PC-9 (cell line): ENCODE data around the gene ANKS4B. TPM values are rescaled to one million over a fixed set of nuclear protein-coding genes. Genes with fewer than 3 reads are reported as not detected.

ENCODE experiments used
- BruUV-seq: library from RNA; stranded (reverse); fragments of 400-500 nt; replicated peaks from 2 replicates; lab custom pipeline; 2021; lab: Mats Ljungman, UMichigan
- CTCF ChIA-PET: fragments of 300-600 bp; sonication (Branson Sonifier 250); formaldehyde crosslinking; loops from one replicate; lab custom pipeline; 2022; ENCODE audit warnings: antibody characterized with exemption; lab: Charles Lee
- POLR2A ChIA-PET: fragments of 300-600 bp; sonication (Branson Sonifier 250); formaldehyde crosslinking; loops from one replicate; lab custom pipeline; 2022; ENCODE audit warnings: antibody characterized with exemption; ENCODE audit not compliant: unreplicated experiment; lab: Charles Lee
- DNase-seq, 2 experiments: peaks; one replicate each; pipeline versions ENCODE4 v3.0.0 to v3.0.0-alpha.2; 2015 to 2022; ENCODE audit warnings: mixed read lengths in 1 of 2
- H2AFZ ChIP-seq: fragments of 200-600 bp; sonication (generic); 2 replicates; pipeline ENCODE4 v1.8.1; 2017; ENCODE audit warnings: antibody characterized with exemption
- H3F3A ChIP-seq: fragments of 200-600 bp; sonication (generic); 2 replicates; pipeline ENCODE4 v1.8.1; 2017; ENCODE audit warnings: antibody characterized with exemption, mild to moderate bottlenecking, low read depth; ENCODE audit not compliant: insufficient read depth
- H3K27ac ChIP-seq: fragments of 200-600 bp; sonication (generic); 2 replicates; pipeline ENCODE4 v1.6.1; 2016; ENCODE audit warnings: mixed run types
- H3K27me3 ChIP-seq: fragments of 200-600 bp; sonication (generic); 2 replicates; pipeline ENCODE4 v1.6.1; 2016; ENCODE audit warnings: low read depth, mixed run types; ENCODE audit not compliant: insufficient read depth
- H3K36me3 ChIP-seq: fragments of 200-600 bp; sonication (generic); 2 replicates; pipeline ENCODE4 v1.6.1; 2016; ENCODE audit warnings: low read depth, mixed run types
- H3K4me1 ChIP-seq: fragments of 200-600 bp; sonication (generic); replicated peaks from 2 replicates; pipeline ENCODE4 v1.6.1; 2016; ENCODE audit warnings: mixed run types; ENCODE audit not compliant: insufficient read depth
- H3K4me2 ChIP-seq: fragments of 200-600 bp; sonication (generic); 2 replicates; pipeline ENCODE4 v1.6.1; 2017; ENCODE audit warnings: mixed run types
- H3K4me3 ChIP-seq: fragments of 200-600 bp; sonication (generic); 2 replicates; pipeline ENCODE4 v1.6.1; 2016; ENCODE audit warnings: mixed run types
- H3K79me2 ChIP-seq: fragments of 200-600 bp; sonication (generic); 2 replicates; pipeline ENCODE4 v1.6.1; 2017; ENCODE audit warnings: low read depth, mixed run types
- H3K9me2 ChIP-seq: fragments of 200-600 bp; sonication (generic); 2 replicates; pipeline ENCODE4 v1.8.1; 2017; ENCODE audit warnings: mild to moderate bottlenecking; ENCODE audit not compliant: insufficient read depth
- H3K9me3 ChIP-seq: fragments of 200-600 bp; sonication (generic); 2 replicates; pipeline ENCODE4 v1.8.1; 2016; ENCODE audit warnings: low read depth; ENCODE audit not compliant: insufficient read depth
- H4K20me1 ChIP-seq: fragments of 200-600 bp; sonication (generic); 2 replicates; pipeline ENCODE4 v1.8.1; 2017; ENCODE audit not compliant: insufficient read depth
- EZH2 ChIP-seq: fragments of 200-600 bp; sonication (generic); IDR thresholded peaks from 2 replicates; pipeline ENCODE4 v1.8.0; 2017; ENCODE audit warnings: antibody characterized with exemption, low read depth
- intact Hi-C: fragments of 100-400 bp; cut with micrococcal nuclease; formaldehyde crosslinking; loops from one replicate; pipeline ENCODE4 v1.10.0; 2022; ENCODE audit not compliant: unreplicated experiment
- total RNA-seq: library from RNA; stranded (reverse); gene quantifications from 2 replicates; pipeline ENCODE4 v1.2.3, GENCODE V29; 2021
- TF ChIP-seq, protein P1 (sequence below): fragments of 200-600 bp; sonication (generic); conservative IDR thresholded peaks from 2 replicates; pipeline ENCODE4 v1.6.1; 2017; ENCODE audit warnings: mixed run types, antibody characterized with exemption, mild to moderate bottlenecking, moderate library complexity

The ANKS4B gene
- total RNA-seq, 1 experiment from 2014 or later: not detected

DNA sequence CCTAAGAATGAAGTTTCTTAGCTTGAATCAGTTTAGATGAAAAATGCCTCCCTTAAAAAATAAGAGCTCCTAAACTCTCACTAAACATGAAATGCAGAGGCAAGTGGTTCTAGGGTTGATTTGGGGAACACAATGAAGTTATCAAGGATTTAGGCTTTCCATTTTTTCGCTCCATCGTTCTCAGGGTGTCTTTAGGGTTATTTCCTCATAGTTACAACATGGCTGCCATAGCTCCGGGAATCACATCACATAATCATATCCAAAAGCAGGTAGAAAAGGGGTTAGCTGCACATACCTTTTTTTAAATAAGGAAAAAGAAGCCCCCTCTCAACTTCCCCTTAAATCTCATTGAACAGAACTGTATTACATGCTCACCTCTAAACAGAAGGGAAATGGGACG lies 43.5 kb upstream of the ANKS4B start:
- Histone ChIP-seq H3K4me3 (no peak overlapping the region), H3K9me3 (no peaks in the 10 kb centered on the region), H4K20me1 (no peaks in the 10 kb centered on the region), H3F3A (no peaks in the 10 kb centered on the region; the same call in 1 of the 2 replicates), H3K79me2 (no peaks in the 10 kb centered on the region), H3K27ac (no peak overlapping the region), H2AFZ (no peak overlapping the region), H3K9me2 (no peaks in the 10 kb centered on the region), H3K36me3 (no peaks in the 10 kb centered on the region), H3K4me2 (no peak overlapping the region), H3K27me3 (peaks cover 16% of the 10 kb centered on the region), H3K4me1 (peaks cover 11% of the 10 kb centered on the region; the same call in 1 of the 2 replicates)
- CTCF ChIA-PET: interaction anchor here (0.6 kb wide), 1 partner anchor 31 kb away, joined by 3 read pairs; no protein-coding TSS in a partner anchor
- intact Hi-C loops: no loop called here
- BruUV-seq: no TSS peak
- POLR2A ChIA-PET: no interaction called here
- DNase-seq: no peak
- TF ChIP-seq, protein P1, sequence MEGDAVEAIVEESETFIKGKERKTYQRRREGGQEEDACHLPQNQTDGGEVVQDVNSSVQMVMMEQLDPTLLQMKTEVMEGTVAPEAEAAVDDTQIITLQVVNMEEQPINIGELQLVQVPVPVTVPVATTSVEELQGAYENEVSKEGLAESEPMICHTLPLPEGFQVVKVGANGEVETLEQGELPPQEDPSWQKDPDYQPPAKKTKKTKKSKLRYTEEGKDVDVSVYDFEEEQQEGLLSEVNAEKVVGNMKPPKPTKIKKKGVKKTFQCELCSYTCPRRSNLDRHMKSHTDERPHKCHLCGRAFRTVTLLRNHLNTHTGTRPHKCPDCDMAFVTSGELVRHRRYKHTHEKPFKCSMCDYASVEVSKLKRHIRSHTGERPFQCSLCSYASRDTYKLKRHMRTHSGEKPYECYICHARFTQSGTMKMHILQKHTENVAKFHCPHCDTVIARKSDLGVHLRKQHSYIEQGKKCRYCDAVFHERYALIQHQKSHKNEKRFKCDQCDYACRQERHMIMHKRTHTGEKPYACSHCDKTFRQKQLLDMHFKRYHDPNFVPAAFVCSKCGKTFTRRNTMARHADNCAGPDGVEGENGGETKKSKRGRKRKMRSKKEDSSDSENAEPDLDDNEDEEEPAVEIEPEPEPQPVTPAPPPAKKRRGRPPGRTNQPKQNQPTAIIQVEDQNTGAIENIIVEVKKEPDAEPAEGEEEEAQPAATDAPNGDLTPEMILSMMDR: no peak
- no peak for TF ChIP-seq EZH2

DNA sequence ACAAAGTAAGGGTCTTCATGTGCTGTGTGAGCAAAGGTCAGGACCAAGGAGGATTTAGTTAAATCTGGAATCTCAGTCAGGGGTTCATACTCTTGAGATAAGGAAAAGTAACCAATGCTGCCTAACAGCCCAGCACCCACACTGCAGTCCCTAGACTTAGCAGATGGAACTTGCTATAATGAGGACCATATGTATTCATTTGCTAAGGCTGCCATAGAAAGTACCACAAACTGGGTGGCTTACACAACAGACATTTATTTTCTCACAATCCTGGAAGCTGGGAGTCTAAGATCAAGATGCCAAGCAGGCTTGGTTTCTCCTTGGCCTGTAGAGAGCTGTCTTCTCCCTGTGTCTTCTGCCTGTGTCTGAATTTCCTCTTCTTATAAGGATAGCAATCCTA lies 42.9 kb upstream of the ANKS4B start:
- H3K36me3 ChIP-seq: no peaks in the 10 kb centered on the region
- peaks cover 11% of the 10 kb centered on the region; the same call in 1 of the 2 replicates for H3K4me1 ChIP-seq
- H3K79me2 ChIP-seq: no peaks in the 10 kb centered on the region
- H4K20me1 ChIP-seq: no peaks in the 10 kb centered on the region
- intact Hi-C loops: no loop called here
- H3K4me2 ChIP-seq: no peak overlapping the region
- H3K27me3 ChIP-seq: peaks cover 22% of the 10 kb centered on the region
- TF ChIP-seq, protein P1: no peak
- TF ChIP-seq EZH2: no peak
- no peak overlapping the region for H3K4me3 ChIP-seq
- BruUV-seq: no TSS peak
- no peak for DNase-seq
- CTCF ChIA-PET: interaction anchor here (0.7 kb wide), 1 partner anchor 45 kb away, joined by 5 read pairs; no protein-coding TSS in a partner anchor
- POLR2A ChIA-PET: no interaction called here
- no peaks in the 10 kb centered on the region for H3K9me3 ChIP-seq
- H3K9me2 ChIP-seq: no peaks in the 10 kb centered on the region
- no peaks in the 10 kb centered on the region; the same call in 1 of the 2 replicates for H3F3A ChIP-seq
- no peak overlapping the region for H2AFZ ChIP-seq
- H3K27ac ChIP-seq: no peak overlapping the region

DNA sequence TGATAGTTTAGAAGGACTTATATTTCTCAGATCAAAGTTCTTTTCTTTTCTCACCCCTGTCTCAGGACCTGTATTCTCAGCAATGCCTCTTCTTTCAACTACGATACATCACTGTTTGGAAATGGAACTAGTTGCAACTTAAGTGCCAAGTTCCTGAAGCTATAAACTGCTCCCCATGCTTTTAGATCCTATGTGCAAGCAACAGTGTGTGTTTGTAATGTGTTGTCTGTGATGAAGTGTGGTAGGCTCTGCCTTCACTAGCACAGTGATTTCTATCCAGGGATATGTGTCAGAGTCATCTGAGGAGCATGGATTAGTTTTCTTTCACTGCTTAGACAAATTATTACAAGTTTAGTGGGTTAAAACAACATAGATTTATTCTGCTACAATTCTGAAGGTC lies 40.5 kb upstream of the ANKS4B start:
- Histone ChIP-seq H2AFZ (no peak overlapping the region), H3K9me3 (no peaks in the 10 kb centered on the region), H3K79me2 (no peaks in the 10 kb centered on the region), H3K36me3 (no peaks in the 10 kb centered on the region), H3K27ac (no peak overlapping the region), H3K9me2 (no peaks in the 10 kb centered on the region), H3K27me3 (peaks cover 43% of the 10 kb centered on the region), H3K4me3 (no peak overlapping the region), H3K4me1 (peaks cover 9% of the 10 kb centered on the region; the same call in 1 of the 2 replicates), H3K4me2 (no peak overlapping the region), H4K20me1 (no peaks in the 10 kb centered on the region), H3F3A (no peaks in the 10 kb centered on the region; the same call in 1 of the 2 replicates)
- TF ChIP-seq EZH2: no peak
- TF ChIP-seq, protein P1: no peak
- CTCF ChIA-PET: no interaction called here
- POLR2A ChIA-PET: no interaction called here
- BruUV-seq: no TSS peak
- DNase-seq: no peak
- intact Hi-C loops: no loop called here
